BE2C (cell line): ENCODE results near the gene CST8. TPM values are rescaled to one million over a fixed set of nuclear protein-coding genes. Genes with fewer than 3 reads are reported as not detected.

Experiments used
- DNase-seq: peaks from one replicate; pipeline ENCODE4 v3.0.0-alpha.2; 2020
- H3K27me3 ChIP-seq: fragments of 250-450 bp; sonication (Bioruptor Pico); 2 replicates; pipeline ENCODE4 v1.5.1; 2020; ENCODE audit warnings: mild to moderate bottlenecking
- H3K36me3 ChIP-seq: fragments of 250-450 bp; sonication (Bioruptor Pico); 2 replicates; pipeline ENCODE4 v1.5.1; 2020; ENCODE audit warnings: mild to moderate bottlenecking
- H3K4me1 ChIP-seq: fragments of 250-450 bp; sonication (Bioruptor Pico); 2 replicates; pipeline ENCODE4 v1.5.1; 2020
- H3K4me3 ChIP-seq: 2 replicates; pipeline ENCODE4 v1.5.1; 2011; ENCODE audit warnings: low read depth, low read length
- H3K9me3 ChIP-seq: fragments of 250-450 bp; sonication (Bioruptor Pico); 2 replicates; pipeline ENCODE4 v1.5.1; 2020
- polyA plus RNA-seq: library from polyadenylated mRNA; unstranded; fragments of >200 nt; gene quantifications from one replicate; pipeline ENCODE4 v1.2.1, GENCODE V29; 2012; ENCODE audit warnings: low read depth, missing spikeins; ENCODE audit not compliant: insufficient read length, insufficient read depth
- TF ChIP-seq, protein P1 (sequence below): IDR thresholded peaks from 2 replicates; pipeline ENCODE4 v1.5.1; 2012; ENCODE audit warnings: mild to moderate bottlenecking, low read depth, low read length

The CST8 gene, protein sequence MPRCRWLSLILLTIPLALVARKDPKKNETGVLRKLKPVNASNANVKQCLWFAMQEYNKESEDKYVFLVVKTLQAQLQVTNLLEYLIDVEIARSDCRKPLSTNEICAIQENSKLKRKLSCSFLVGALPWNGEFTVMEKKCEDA
- polyA plus RNA-seq = not detected

DNA sequence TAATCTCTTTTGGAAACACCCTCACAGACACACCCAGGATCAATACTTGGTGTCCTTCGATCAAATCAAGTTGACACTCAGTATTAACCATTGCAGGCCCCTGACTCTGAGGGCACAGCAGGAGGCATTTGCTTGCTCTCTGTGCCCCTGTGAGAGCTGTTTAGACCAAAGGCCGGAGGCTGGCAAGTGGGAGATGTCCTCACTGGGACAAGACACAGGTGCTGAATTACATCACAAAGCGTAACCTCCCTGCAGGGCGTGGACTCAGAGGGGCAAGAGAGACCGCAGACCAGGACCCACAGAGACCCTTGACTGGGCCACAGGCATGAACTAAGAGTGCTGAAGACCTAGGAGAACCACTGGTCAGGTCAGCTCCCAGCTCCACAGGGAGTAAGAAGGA is at the start of gene CST8:
Gene CST8 (plus strand): TSS at position 301 of the 400 bp plus-strand sequence. CDS start 551 bp downstream, outside the sequence.
- Histone ChIP-seq H3K9me3 (no peaks in the 10 kb centered on the region), H3K36me3 (no peaks in the 10 kb centered on the region), H3K4me1 (no peaks in the 10 kb centered on the region), H3K27me3 (no peaks in the 10 kb centered on the region), H3K4me3 (no peak within 1 kb of the TSS)
- no peak for DNase-seq
- TF ChIP-seq, protein P1, sequence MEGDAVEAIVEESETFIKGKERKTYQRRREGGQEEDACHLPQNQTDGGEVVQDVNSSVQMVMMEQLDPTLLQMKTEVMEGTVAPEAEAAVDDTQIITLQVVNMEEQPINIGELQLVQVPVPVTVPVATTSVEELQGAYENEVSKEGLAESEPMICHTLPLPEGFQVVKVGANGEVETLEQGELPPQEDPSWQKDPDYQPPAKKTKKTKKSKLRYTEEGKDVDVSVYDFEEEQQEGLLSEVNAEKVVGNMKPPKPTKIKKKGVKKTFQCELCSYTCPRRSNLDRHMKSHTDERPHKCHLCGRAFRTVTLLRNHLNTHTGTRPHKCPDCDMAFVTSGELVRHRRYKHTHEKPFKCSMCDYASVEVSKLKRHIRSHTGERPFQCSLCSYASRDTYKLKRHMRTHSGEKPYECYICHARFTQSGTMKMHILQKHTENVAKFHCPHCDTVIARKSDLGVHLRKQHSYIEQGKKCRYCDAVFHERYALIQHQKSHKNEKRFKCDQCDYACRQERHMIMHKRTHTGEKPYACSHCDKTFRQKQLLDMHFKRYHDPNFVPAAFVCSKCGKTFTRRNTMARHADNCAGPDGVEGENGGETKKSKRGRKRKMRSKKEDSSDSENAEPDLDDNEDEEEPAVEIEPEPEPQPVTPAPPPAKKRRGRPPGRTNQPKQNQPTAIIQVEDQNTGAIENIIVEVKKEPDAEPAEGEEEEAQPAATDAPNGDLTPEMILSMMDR = no peak

DNA sequence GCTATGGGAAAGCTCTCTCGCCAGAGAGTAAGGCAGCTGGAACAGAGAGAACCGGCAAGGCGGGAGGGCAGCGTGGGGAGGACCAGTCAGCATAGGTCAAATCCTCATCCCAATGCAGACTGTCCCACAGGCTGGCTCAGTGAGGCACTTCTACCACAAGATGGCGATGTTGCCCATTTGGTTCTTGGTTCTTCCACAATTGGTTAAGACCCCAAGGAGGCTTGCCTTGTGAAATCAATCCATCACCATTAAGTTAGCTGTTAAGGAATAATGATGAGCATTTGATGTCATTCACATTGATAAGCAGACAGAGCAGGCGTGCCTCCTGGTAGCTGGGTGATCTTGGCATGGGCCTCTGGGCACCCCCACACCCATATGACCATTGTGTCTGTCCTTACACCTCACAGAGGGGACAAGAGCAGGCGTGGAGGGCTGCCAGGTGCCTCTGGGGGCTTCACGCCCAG is 49.0 kb upstream of the CST8 start:
- Histone ChIP-seq H3K4me1 (no peaks in the 10 kb centered on the region), H3K4me3 (no peak overlapping the region), H3K9me3 (no peaks in the 10 kb centered on the region), H3K36me3 (no peaks in the 10 kb centered on the region), H3K27me3 (no peaks in the 10 kb centered on the region)
- peak; percentile 74 for DNase-seq
- TF ChIP-seq, protein P1 = peak; percentile 95

DNA sequence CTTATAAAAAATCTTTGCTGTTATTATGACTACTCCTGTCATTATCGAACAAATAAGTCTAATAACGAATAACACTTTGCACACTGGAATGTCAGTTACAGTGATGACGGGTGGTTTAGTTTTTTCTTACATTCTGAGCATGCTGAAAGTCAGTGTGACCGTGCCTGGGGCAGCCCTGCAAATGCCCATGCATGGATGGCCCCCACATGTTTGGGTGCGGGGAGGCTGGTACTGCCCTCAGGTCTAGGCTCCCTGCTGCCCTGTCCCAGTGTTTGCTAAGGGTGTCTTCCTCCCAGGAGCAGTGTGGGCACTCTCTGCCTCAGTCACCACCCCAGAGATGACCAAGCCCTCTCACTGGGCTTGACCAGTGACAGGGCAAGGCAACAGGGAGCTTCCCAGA is 48.5 kb upstream of the CST8 start:
- no peaks in the 10 kb centered on the region for H3K27me3 ChIP-seq
- H3K4me1 ChIP-seq = no peaks in the 10 kb centered on the region
- no peak for DNase-seq
- H3K9me3 ChIP-seq = no peaks in the 10 kb centered on the region
- TF ChIP-seq, protein P1 = no peak
- H3K36me3 ChIP-seq = no peaks in the 10 kb centered on the region
- no peak overlapping the region for H3K4me3 ChIP-seq

DNA sequence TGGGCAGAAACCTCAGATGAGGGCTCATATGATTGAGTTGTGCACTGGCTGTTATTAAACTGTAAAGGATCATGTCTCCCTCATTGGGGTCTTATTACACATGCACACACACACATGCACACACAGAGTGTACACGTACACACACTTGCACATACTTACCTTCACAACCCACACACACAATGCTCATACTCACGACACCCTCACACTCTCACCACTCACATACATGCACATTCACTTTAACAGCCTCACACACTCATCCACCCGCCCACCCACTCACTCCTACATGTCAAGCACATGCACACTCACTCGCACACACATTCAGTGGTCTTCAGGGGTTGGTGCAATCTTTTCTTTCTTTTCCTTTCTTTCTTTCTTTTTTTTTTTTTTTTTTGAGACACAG is 46.1 kb upstream of the CST8 start:
- no peak overlapping the region for H3K4me3 ChIP-seq
- TF ChIP-seq, protein P1 = no peak
- no peaks in the 10 kb centered on the region for H3K4me1 ChIP-seq
- H3K36me3 ChIP-seq = no peaks in the 10 kb centered on the region
- no peaks in the 10 kb centered on the region for H3K9me3 ChIP-seq
- no peaks in the 10 kb centered on the region for H3K27me3 ChIP-seq
- DNase-seq = no peak

DNA sequence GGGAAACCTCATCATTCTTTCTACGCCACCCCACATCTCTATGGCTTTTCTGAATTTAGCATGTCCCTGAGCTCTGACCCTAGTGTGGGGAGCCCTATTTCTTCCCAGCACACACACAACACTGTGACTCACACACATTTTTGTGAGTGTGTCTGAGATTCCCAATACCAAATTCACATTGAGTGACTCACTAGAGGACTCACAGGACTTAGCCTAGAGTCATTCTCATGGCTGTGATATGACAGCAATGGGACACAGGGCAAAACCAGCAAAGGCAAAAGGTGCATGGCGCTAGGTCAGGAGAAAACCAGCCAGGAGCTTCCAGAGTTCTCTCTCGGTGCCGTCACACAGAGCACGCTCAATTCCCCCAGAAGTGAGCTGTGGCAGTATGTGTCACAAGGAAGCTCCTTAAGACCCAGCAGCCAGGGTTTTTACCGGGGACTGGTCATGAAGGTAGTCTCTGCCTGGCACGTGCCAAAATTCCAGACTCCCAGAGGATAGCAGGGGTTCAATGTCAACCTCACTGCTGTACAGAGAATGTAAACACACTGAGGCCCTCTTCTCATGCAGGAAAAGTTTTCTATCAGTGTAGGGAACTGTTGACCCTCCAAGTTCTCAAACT is 45.2 kb upstream of the CST8 start:
- Histone ChIP-seq H3K36me3 (no peaks in the 10 kb centered on the region), H3K9me3 (no peaks in the 10 kb centered on the region), H3K4me3 (no peak overlapping the region), H3K27me3 (no peaks in the 10 kb centered on the region), H3K4me1 (no peaks in the 10 kb centered on the region)
- no peak for DNase-seq
- TF ChIP-seq, protein P1 = no peak

DNA sequence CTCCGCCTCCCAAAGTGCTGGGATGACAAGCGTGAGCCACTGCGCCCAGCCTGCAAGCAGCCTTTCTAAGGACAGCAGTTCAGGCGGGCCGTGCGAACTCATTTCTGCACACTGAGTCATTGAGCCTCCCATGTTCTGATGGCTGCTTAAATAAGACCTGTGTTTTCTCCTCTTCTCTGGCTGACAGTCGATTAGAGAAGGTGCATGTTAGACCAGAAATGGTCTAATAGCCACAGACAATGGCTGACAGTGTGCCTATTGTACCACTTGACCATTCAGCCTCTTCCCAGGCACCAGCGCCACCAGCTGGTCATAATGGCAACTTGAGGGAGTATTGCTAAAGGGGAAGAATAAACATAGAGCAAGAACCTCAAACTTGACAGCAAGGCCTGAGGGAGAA is 44.4 kb upstream of the CST8 start:
- Histone ChIP-seq H3K4me1 (no peaks in the 10 kb centered on the region), H3K4me3 (no peak overlapping the region), H3K36me3 (no peaks in the 10 kb centered on the region), H3K9me3 (no peaks in the 10 kb centered on the region), H3K27me3 (no peaks in the 10 kb centered on the region)
- TF ChIP-seq, protein P1 = peak; percentile 79
- peak; percentile 69 for DNase-seq
